Thymus (tissue), 11 donors: Measurements from ENCODE around the gene NLRC5. TPM values are rescaled to one million over a fixed set of nuclear protein-coding genes. Genes with fewer than 3 reads are reported as not detected.
"Not testable (repeated sequence)": the region's sequence is repeated elsewhere in the genome, so short reads cannot be mapped to it uniquely, and the experiment has no call there.

Experiments used
- DNase-seq, 9 donors: peaks; one replicate each; pipeline ENCODE4 v3.0.0-alpha.2; 2013; ENCODE audit warnings: low spot score in 9 of 9, low read depth in 6 of 9, missing footprints in 1 of 9
- H3K27ac ChIP-seq, 2 donors: one replicate each; pipeline ENCODE4 v1.5.1; 2013; ENCODE audit warnings: control low read depth in 1 of 2, low read depth in 1 of 2, low read length in 1 of 2, mild to moderate bottlenecking in 1 of 2, moderate library complexity in 1 of 2
- H3K27me3 ChIP-seq, 2 donors: one replicate each; pipeline ENCODE4 v1.5.1; 2013; ENCODE audit warnings: low read length in 1 of 2; ENCODE audit not compliant: control insufficient read depth in 2 of 2, insufficient read depth in 1 of 2
- H3K36me3 ChIP-seq, 2 donors: one replicate each; pipeline ENCODE4 v1.5.1; 2013; ENCODE audit warnings: low read length in 1 of 2, mild to moderate bottlenecking in 1 of 2, moderate library complexity in 1 of 2; ENCODE audit not compliant: control insufficient read depth in 2 of 2, insufficient read depth in 2 of 2
- H3K4me1 ChIP-seq, 2 donors: one replicate each; pipeline ENCODE4 v1.5.1; 2013; ENCODE audit warnings: low read length in 2 of 2; ENCODE audit not compliant: control insufficient read depth in 2 of 2, insufficient read depth in 2 of 2
- H3K4me3 ChIP-seq, 2 donors: one replicate each; pipeline ENCODE4 v1.5.1; 2013; ENCODE audit warnings: low read length in 2 of 2, control low read depth in 1 of 2, mild to moderate bottlenecking in 1 of 2
- H3K9me3 ChIP-seq, 2 donors: one replicate each; pipeline ENCODE4 v1.5.1; 2013; ENCODE audit warnings: low read length in 1 of 2, mild to moderate bottlenecking in 1 of 2; ENCODE audit not compliant: control insufficient read depth in 2 of 2, insufficient read depth in 1 of 2
- WGBS: extraction: QIAGEN DNeasy Blood & Tissue Kit; methylation state at CpG from one replicate; pipeline ENCODE4 v1.1.7; 2013; 5-methylcytosine and 5-hydroxymethylcytosine counted together
- polyA plus RNA-seq: library from polyadenylated mRNA; stranded (reverse); fragments of 200-250 nt; gene quantifications from one replicate; pipeline ENCODE4 v1.2.3, GENCODE V29; 2013
- total RNA-seq: library from RNA; stranded (reverse); fragments of 120-200 nt; gene quantifications from one replicate; pipeline ENCODE4 v1.2.4, GENCODE V29; 2013
- donor health status: healthy.

NLRC5 gene
- total and polyA plus RNA-seq, 2 donors, result 23.3 to 63.9 TPM

GRCh38 chr16:56985962-56986360, 3.4 kb upstream of the NLRC5 start:
- Histone ChIP-seq H3K4me3 (no peak overlapping the region), H3K4me1 (peaks cover 2 to 36% of the 10 kb centered on the region in 2 donors), H3K9me3 (no peaks in the 10 kb centered on the region), H3K27ac (no peak overlapping the region), H3K27me3 (no peaks in the 10 kb centered on the region), H3K36me3 (peaks cover 0 to 4% of the 10 kb centered on the region in 2 donors)
- WGBS, result 80% methylated on average over 2 of the region's 2 CpGs
- DNase-seq, result no peak

GRCh38 chr16:56986361-56986760, 3.0 kb upstream of the NLRC5 start:
- Histone ChIP-seq H3K36me3 (peaks cover 0 to 4% of the 10 kb centered on the region in 2 donors), H3K27ac (no peak overlapping the region), H3K4me1 (peaks cover 2 to 36% of the 10 kb centered on the region in 2 donors), H3K4me3 (no peak overlapping the region), H3K9me3 (no peaks in the 10 kb centered on the region), H3K27me3 (no peaks in the 10 kb centered on the region)
- 42% methylated on average over 1 of the region's 1 CpG for WGBS
- DNase-seq, result no peak

DNA sequence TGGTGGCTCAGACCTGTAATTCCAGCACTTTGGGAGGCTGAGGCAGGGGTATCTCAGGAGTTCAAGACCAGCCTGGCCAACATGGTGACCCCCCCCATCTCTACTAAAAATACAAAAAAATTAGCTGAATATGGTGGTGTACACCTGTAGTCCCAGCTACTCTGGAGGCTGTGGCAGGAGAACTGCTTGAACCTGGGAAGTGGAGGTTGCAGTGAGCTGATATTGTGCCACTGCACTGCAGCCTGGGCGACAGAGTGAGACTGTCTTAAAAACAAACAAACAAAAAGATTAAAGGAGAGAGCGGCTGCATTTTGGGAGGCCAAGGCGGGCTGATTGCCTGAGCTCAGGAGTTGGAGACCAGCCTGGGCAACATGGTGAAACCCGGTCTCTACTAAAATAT, 2.4 kb upstream of the NLRC5 start:
- not testable (repeated sequence) for H3K27me3 ChIP-seq, H3K36me3 ChIP-seq, H3K27ac ChIP-seq, H3K9me3 ChIP-seq, H3K4me3 ChIP-seq, DNase-seq
- peaks cover 2 to 39% of the 10 kb centered on the region in 2 donors for H3K4me1 ChIP-seq
- WGBS, result 94% methylated on average over 4 of the region's 4 CpGs

GRCh38 chr16:56987692-56988091, 1.7 kb upstream of the NLRC5 start:
- peaks cover 0 to 9% of the 10 kb centered on the region in 2 donors for H3K36me3 ChIP-seq
- H3K9me3 ChIP-seq, result no peaks in the 10 kb centered on the region
- DNase-seq, result no peak
- over 99% methylated on average over 2 of the region's 2 CpGs for WGBS
- peaks cover 2 to 41% of the 10 kb centered on the region in 2 donors for H3K4me1 ChIP-seq
- H3K27ac ChIP-seq, result no peak overlapping the region
- H3K4me3 ChIP-seq, result no peak overlapping the region
- no peaks in the 10 kb centered on the region for H3K27me3 ChIP-seq

GRCh38 chr16:56988161-56988947, 1.0 kb upstream of the NLRC5 start:
- H3K36me3 ChIP-seq, result peaks cover 0 to 9% of the 10 kb centered on the region in 2 donors
- H3K9me3 ChIP-seq, result no peaks in the 10 kb centered on the region
- H3K4me3 ChIP-seq, result peak overlapping the region; percentile 66 to 79
- WGBS, result 96% methylated on average over 6 of the region's 6 CpGs
- H3K27me3 ChIP-seq, result no peaks in the 10 kb centered on the region
- H3K27ac ChIP-seq, result peak overlapping the region in 1 of 2 donors; percentile 62
- no peak for DNase-seq
- H3K4me1 ChIP-seq, result peaks cover 2 to 41% of the 10 kb centered on the region in 2 donors

GRCh38 chr16:56989988-56990387, 631 bp downstream of the NLRC5 start:
- peak overlapping the region; percentile 66 to 79 for H3K4me3 ChIP-seq
- peaks cover 2 to 39% of the 10 kb centered on the region in 2 donors for H3K4me1 ChIP-seq
- DNase-seq, result no peak
- no peaks in the 10 kb centered on the region for H3K27me3 ChIP-seq
- 33% methylated on average over 7 of the region's 7 CpGs for WGBS
- peak overlapping the region in 1 of 2 donors; percentile 70 for H3K27ac ChIP-seq
- peaks cover 0 to 6% of the 10 kb centered on the region in 2 donors for H3K36me3 ChIP-seq
- H3K9me3 ChIP-seq, result no peaks in the 10 kb centered on the region

GRCh38 chr16:56990407-56991286, 1.3 kb downstream of the NLRC5 start:
- Histone ChIP-seq H3K4me3 (peak overlapping the region; percentile 66 to 79), H3K4me1 (peaks cover 2 to 39% of the 10 kb centered on the region in 2 donors), H3K27ac (no peak overlapping the region), H3K9me3 (no peaks in the 10 kb centered on the region), H3K36me3 (peaks cover 0 to 6% of the 10 kb centered on the region in 2 donors), H3K27me3 (no peaks in the 10 kb centered on the region)
- 86% methylated on average over 16 of the region's 16 CpGs for WGBS
- no peak for DNase-seq

DNA sequence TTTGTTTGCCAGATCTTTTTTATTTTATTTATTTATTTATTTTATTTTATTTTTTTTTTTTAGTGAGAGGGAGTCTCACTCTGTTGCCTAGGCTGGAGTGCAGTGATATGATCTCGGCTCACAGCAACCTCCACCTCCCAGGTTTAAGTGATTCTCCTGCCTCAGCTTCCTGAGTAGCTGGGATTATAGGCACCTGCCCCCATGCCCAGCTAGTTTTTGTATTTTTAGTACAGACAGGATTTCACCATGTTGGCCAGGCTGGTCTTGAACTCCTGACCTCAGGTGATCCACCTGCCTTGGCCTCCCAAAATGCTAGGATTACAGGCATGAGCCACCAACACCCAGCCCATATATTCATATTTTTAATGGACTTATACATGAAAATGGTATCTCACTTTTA, 3.1 kb downstream of the NLRC5 start:
- peaks cover 2 to 32% of the 10 kb centered on the region in 2 donors for H3K4me1 ChIP-seq
- H3K9me3 ChIP-seq, H3K27me3 ChIP-seq, H3K36me3 ChIP-seq, H3K4me3 ChIP-seq, H3K27ac ChIP-seq, DNase-seq: not testable (repeated sequence)
- 100% methylated on average over 1 of the region's 1 CpG for WGBS

- Histone ChIP-seq H3K36me3 (peaks cover 0 to 4% of the 10 kb centered on the region in 2 donors), H3K4me3 (no peak overlapping the region), H3K9me3 (no peaks in the 10 kb centered on the region), H3K27me3 (no peaks in the 10 kb centered on the region), H3K27ac (no peak overlapping the region), H3K4me1 (peaks cover 2 to 28% of the 10 kb centered on the region in 2 donors)
- no peak for DNase-seq
- 82% methylated on average over 2 of the region's 2 CpGs for WGBS
These were observed 3.8 kb downstream of the NLRC5 start for GRCh38 chr16:56993204-56993603.
